Right lobe of liver (tissue), 4 donors: ENCODE data around the gene PWWP2A.

Experiments used
- POLR2A ChIP-seq: fragments of 450-650 bp; IDR thresholded peaks from one replicate; pipeline ENCODE4 v1.6.1; 2017; ENCODE audit warnings: antibody characterized with exemption, mild to moderate bottlenecking
- TF ChIP-seq, protein P1 (sequence below), 4 donors: fragments of 200-600 bp in 3 of 4; fragments of 450-650 bp in 1 of 4; IDR thresholded peaks; one replicate each; pipeline versions ENCODE4 v1.5.1 to v1.8.0; 2016 to 2022; ENCODE audit warnings: antibody characterized with exemption in 4 of 4, mild to moderate bottlenecking in 2 of 4
- donor health status: DM: no; HTN: no; CAD: no.
- donor health status: DM: no; HTN: no; CAD: no.
- donor health status: DM: no; HTN: yes; CAD: no.

DNA sequence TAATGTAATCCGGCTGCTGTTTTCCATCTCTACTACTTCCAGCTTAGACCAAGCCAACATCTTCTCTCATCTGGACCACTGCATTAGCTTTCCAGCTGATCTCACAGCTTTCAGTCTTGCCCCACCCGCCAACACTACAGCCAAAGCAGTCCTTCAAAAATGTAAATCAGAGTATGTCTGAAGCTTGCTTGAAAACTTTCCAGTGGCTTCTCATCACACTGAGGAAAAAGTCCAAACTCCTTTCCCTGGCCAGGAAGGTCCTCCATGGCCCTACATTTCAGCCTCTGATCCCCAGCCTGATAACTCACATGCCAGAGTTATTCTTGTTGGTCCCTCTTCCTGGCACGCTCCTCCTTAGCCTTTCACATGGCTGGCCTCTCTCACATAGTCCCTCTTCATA is 71.8 kb downstream of the PWWP2A start:
- TF ChIP-seq, protein P1, sequence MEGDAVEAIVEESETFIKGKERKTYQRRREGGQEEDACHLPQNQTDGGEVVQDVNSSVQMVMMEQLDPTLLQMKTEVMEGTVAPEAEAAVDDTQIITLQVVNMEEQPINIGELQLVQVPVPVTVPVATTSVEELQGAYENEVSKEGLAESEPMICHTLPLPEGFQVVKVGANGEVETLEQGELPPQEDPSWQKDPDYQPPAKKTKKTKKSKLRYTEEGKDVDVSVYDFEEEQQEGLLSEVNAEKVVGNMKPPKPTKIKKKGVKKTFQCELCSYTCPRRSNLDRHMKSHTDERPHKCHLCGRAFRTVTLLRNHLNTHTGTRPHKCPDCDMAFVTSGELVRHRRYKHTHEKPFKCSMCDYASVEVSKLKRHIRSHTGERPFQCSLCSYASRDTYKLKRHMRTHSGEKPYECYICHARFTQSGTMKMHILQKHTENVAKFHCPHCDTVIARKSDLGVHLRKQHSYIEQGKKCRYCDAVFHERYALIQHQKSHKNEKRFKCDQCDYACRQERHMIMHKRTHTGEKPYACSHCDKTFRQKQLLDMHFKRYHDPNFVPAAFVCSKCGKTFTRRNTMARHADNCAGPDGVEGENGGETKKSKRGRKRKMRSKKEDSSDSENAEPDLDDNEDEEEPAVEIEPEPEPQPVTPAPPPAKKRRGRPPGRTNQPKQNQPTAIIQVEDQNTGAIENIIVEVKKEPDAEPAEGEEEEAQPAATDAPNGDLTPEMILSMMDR (IDR thresholded peaks at IDR 0.05) = no peak
- TF ChIP-seq POLR2A = no peak
